Epithelial cell of proximal tubule (primary cell): ENCODE data around the gene CLEC16A. TPM values are rescaled to one million over a fixed set of nuclear protein-coding genes. Genes with fewer than 3 reads are reported as not detected.
"Not testable (repeated sequence)": the region's sequence is repeated elsewhere in the genome, so short reads cannot be mapped to it uniquely, and the experiment has no call there.

Source experiments
- DNase-seq: peaks from one replicate; pipeline ENCODE4 v3.0.0-alpha.2; 2011; ENCODE audit warnings: low read depth
- H3K4me3 ChIP-seq: 2 replicates; pipeline ENCODE4 v1.5.1; 2011; ENCODE audit warnings: low read depth, mild to moderate bottlenecking, low read length
- total RNA-seq: library from RNA; depleted of rRNA; stranded (reverse); fragments of >200 nt; gene quantifications from 2 replicates; pipeline ENCODE4 v1.2.3, GENCODE V29; 2015
- TF ChIP-seq, protein P1 (sequence below): conservative IDR thresholded peaks from 2 replicates; pipeline ENCODE4 v1.5.1; 2012; ENCODE audit warnings: low read depth, mild to moderate bottlenecking, low read length

Gene CLEC16A
- total RNA-seq, 1 donor from 2014 or later, result 15.6 TPM

DNA sequence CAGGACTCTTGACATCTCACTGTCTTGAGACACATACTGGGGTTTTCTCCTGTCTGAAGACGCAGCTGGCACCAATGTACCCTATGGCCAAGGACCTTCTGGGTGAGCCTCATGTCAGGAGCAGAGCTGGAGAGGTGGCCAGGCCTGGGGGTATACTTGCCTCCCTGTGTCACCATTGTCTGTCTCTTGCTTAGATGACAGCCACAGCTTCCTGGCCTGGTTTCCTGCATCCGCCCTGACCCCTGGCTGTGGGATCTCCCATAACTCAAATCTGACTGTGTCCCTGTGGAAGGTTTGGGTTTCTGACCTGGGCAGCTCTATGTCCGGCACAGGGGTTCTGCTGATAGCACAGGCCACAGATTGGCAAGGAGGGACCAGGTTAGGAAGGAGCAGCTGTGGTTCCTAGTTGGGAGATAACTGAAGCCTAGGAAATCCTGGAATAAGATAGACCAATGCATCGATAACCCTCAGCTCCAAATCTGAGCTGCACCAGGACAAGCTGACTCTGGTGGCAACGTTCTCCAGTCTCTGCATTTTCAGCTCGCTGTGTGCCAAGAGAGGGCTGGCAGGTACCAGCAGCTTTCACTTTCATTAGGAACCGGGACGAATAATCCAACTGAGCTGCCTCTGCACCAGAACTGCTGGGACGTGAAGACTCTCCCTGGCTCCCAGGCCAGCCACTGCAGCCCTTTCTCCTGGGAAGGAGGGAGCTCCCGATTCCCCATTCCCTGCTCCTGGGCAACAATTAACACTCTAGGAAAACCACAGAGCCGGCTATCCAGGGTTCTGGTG is 7.1 kb upstream of the CLEC16A start:
- TF ChIP-seq, protein P1, sequence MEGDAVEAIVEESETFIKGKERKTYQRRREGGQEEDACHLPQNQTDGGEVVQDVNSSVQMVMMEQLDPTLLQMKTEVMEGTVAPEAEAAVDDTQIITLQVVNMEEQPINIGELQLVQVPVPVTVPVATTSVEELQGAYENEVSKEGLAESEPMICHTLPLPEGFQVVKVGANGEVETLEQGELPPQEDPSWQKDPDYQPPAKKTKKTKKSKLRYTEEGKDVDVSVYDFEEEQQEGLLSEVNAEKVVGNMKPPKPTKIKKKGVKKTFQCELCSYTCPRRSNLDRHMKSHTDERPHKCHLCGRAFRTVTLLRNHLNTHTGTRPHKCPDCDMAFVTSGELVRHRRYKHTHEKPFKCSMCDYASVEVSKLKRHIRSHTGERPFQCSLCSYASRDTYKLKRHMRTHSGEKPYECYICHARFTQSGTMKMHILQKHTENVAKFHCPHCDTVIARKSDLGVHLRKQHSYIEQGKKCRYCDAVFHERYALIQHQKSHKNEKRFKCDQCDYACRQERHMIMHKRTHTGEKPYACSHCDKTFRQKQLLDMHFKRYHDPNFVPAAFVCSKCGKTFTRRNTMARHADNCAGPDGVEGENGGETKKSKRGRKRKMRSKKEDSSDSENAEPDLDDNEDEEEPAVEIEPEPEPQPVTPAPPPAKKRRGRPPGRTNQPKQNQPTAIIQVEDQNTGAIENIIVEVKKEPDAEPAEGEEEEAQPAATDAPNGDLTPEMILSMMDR, result peak; percentile 14
- no peak for DNase-seq
- peak overlapping the region; percentile 28 for H3K4me3 ChIP-seq

DNA sequence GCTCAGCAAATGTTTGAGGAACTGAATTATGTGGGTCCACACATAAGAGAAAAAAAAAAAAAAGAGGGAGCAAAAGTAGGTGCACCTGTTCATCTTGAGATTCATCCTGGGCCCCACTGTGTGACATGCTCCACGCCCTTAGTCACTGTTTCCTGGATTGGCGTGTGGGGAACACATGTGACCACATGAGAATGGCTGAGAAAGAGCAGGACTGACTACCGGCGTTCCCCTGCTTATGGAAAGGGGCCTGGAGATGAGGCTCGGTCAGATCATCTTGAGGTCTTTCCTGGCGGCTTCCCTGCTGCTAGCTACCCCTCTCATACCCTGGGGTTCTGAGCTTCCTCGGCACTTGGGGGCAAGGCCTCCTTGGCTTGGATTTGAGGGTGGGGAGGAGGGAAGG is 6.0 kb upstream of the CLEC16A start:
- TF ChIP-seq, protein P1, result no peak
- H3K4me3 ChIP-seq, result no peak overlapping the region
- DNase-seq, result no peak

DNA sequence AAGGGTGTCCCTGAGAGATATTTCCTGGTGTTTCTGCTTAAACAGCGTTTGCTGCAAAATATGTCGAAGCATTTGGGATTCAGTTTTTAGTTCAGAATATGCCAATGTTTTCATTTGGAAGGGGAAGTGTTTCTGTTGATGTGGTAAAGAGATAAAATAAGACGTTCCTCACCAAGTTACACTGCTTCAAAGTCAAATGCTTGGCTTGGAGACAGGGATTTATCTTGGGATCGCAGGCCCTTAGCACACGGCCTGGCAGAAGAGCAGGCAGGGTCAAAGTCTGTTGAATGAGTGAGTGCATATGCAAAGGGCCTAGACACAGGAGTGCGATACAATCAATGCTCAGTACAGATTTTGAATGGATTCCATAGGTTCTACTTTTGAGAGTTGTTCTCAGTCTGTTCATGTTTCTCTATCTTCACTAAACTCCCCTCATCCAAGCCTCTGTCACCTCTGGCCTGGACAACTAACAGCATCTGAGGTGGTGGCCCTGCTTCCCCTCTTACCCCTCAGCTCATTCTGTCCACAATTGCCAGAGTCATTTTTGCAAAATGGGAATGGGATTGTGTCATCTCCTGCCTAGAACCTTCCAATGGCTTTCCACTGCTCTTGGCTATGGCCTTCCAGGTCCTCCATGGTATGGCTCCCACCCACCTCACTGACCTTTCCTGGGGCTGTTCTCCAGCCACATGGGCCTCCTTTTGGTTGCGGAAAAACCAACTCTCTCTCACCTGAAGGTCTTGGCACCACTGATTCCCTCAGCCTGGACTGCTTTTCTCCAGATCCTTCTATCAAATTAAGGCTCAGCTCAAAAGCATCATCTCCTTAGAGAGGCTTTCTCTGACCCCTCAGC is 5.3 kb upstream of the CLEC16A start:
- TF ChIP-seq, protein P1, result no peak
- H3K4me3 ChIP-seq, result peak overlapping the region; percentile 65
- DNase-seq, result no peak

DNA sequence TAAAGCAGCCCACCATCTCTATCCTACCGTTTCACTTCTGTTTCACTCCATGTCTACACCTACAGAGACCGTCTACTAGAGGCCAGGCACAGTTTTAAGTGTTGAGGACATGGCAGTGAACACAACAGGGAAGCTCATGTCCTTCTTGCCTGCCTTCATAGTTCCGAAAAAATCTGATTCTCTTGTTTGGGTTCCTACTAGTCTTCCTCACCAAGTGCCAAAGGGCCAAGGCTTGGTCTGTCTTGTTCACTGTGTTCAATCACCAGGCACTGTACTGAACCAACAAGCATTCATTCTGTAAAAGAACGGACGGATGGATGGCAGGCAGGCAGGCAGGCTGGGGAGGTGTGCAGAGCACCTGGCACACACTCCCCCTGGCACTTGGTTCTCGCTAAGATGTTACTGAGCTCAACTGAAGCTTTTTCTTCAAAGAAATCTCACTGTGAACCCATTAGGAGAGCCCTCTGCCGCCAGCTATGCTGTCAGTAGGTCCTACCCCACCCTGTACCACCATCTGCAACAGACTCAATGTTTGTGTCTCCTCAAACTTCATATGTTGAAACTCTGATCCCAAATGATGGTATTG is 4.6 kb upstream of the CLEC16A start:
- no peak for DNase-seq
- TF ChIP-seq, protein P1, result no peak
- peak overlapping the region; percentile 65 for H3K4me3 ChIP-seq

DNA sequence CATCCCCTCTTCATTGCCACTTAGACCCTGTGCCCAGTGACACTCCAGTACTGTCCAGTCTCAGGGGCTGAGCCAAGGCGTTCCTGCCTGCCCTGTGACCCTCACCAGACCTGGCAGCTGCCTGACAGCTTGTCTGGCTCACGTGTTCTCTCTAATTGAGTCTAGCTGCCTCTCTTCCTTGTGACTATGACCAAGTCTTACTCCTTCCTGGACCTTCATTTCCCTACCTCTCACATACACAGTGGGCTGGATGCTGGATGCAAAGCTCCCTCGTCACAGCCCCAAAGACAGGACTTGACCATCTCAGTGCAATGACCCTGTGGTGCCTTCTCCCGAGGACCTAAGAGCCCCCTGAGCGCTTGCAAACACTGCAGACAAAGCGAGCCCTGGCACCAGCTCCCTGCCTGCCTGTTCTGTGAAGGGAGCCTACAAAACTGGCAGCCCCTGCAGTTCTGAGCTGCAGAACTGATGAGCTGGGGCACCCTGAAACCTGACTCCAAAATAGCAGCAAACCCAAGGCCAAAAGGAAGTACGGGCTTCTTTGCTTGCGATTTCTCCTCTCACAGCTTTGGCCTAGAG is 3.8 kb upstream of the CLEC16A start:
- DNase-seq, result no peak
- H3K4me3 ChIP-seq, result peak overlapping the region; percentile 65
- TF ChIP-seq, protein P1, result no peak

DNA sequence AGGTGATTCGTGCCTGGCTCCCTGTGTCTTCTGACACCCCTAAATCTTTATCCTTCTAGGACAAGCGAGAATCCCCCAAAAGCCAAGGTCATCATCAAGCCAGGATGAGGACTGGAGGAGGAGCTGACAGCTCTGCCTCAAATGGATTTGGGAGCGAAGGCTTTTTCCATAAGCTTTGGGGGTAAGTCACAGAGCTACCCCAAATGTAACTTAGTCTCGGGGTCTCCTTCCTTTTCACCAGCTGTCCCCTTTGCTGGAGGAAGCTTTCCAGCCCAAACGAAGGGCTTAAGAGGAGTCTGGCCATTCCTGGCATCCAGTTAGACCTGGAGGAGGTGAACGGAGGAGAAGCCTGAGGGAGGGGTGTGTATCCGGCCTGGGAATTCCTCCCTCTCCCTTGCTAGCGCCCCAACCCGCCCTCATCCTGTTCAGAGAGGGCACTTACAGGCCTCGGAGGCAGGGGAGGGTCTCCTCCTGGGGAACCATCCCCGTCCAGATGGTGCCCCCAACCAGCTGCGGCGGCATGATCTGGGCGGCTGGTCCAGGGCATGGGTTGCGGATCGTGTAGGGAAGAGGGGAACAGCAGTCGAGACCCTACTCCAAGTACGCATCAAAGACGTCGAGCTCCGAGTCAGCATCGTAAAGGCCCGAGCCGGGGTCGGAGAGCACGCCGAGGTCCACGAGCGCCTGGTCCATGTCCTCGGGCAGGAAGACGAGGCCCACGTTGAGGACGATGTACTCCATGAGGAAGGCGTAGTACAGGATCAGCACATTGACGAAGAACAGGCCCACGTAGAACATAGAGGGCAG is 3.0 kb upstream of the CLEC16A start:
- TF ChIP-seq, protein P1, result no peak
- DNase-seq, result no peak
- peak overlapping the region; percentile 65 for H3K4me3 ChIP-seq

DNA sequence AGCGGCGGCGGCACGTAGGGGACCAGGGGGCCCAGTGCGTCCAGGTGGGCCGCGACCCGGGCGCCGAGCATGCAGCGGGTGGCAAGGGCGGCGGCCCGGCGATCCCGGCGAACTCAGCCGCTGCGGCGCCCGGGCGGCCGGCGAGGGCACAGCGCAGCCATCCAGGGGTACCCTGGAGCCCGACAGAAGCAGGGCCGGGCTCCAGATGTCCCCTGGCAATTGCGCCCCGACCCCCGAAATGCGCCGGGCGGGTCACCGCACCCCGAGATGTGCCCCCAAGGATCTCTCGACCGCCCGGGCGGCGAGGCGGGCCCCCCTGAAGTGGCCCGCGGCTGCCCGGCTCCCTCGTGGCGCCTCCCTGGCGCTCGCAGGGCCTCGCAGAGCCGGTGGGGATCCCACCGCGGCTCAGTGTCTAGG is 2.4 kb upstream of the CLEC16A start:
- DNase-seq, result not testable (repeated sequence)
- H3K4me3 ChIP-seq, result peak overlapping the region; percentile 65
